ENCODE measurements around the gene ACAN.

Gene ACAN

GRCh38 chr15:88769161-88769971 is 33.9 kb upstream of the ACAN start:
- no peak for DNase-seq (ENCODE audit: low spot score)
- no peak for TF ChIP-seq CTCF (IDR thresholded peaks at IDR 0.05; ENCODE audit: borderline replicate concordance, control extremely low read depth, extremely low read depth, insufficient read depth, missing control alignments)
- in situ Hi-C loops (cut with MboI; ENCODE audit: low sequenced_read_pairs, unreplicated experiment) = no loop called here

- no peak for DNase-seq (ENCODE audit: low spot score)
- TF ChIP-seq CTCF (IDR thresholded peaks at IDR 0.05; ENCODE audit: borderline replicate concordance, control extremely low read depth, extremely low read depth, insufficient read depth, missing control alignments) = no peak
- in situ Hi-C loops (cut with MboI; ENCODE audit: low sequenced_read_pairs, unreplicated experiment) = no loop called here
These were observed 27.5 kb upstream of the ACAN start for GRCh38 chr15:88775776-88776175.

DNA sequence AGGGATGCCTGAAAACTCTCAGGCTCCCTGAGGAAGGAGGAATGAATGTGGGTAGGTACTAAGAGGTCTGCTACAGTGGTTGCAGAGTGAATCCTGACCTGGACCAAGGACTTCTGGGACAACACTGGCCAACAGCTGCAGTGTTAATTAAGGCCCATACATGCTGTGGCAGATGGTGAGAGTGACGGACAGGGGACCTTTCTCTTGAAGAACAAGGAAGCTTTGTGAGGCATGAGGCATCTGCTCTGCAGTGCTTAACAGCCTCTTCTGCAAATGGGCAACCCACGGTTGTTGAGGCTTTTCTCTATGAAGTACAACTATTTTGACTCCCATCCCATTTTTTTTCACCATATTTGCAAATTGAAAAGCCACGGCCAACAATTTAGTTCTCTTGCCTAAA is 26.6 kb upstream of the ACAN start:
- DNase-seq (ENCODE audit: low spot score) = no peak
- no peak for TF ChIP-seq CTCF (IDR thresholded peaks at IDR 0.05; ENCODE audit: borderline replicate concordance, control extremely low read depth, extremely low read depth, insufficient read depth, missing control alignments)
- in situ Hi-C loops (cut with MboI; ENCODE audit: low sequenced_read_pairs, unreplicated experiment) = no loop called here

- no peak for DNase-seq (ENCODE audit: low spot score)
- TF ChIP-seq CTCF (IDR thresholded peaks at IDR 0.05; ENCODE audit: borderline replicate concordance, control extremely low read depth, extremely low read depth, insufficient read depth, missing control alignments) = no peak
- in situ Hi-C loops (cut with MboI; ENCODE audit: low sequenced_read_pairs, unreplicated experiment) = no loop called here
These were observed 23.3 kb upstream of the ACAN start for GRCh38 chr15:88779944-88780343.

GRCh38 chr15:88782465-88782864 is 20.8 kb upstream of the ACAN start:
- in situ Hi-C loops (cut with MboI; ENCODE audit: low sequenced_read_pairs, unreplicated experiment) = no loop called here
- no peak for TF ChIP-seq CTCF (IDR thresholded peaks at IDR 0.05; ENCODE audit: borderline replicate concordance, control extremely low read depth, extremely low read depth, insufficient read depth, missing control alignments)
- no peak for DNase-seq (ENCODE audit: low spot score)

DNA sequence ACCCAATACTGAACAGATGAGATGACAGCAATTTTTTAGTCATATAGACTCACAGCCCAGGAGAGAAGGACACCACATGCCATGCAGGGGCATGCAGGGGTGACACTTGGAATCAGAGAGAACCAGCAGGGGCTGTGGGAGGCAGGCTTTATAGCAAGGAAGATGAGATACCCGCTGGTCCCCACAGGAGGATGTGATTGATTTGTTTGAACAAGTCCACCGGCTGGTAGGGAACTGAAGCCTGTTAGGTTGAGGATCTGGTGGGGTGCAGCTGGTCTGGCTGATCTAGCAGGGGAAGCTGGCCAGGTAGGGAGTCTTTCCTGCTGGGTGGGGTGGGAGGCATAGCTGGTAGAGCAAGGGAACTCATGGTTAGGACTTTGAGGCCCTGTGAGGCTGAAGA is 18.0 kb upstream of the ACAN start:
- TF ChIP-seq CTCF (IDR thresholded peaks at IDR 0.05; ENCODE audit: borderline replicate concordance, control extremely low read depth, extremely low read depth, insufficient read depth, missing control alignments) = no peak
- DNase-seq (ENCODE audit: low spot score) = no peak
- in situ Hi-C loops (cut with MboI; ENCODE audit: low sequenced_read_pairs, unreplicated experiment) = no loop called here
